MV-4-11 (cell line): ENCODE results near the gene NREP.

Experiments used
- DNase-seq: peaks from one replicate; lab custom pipeline; 2025; lab: John Stamatoyannopoulos, UW

The NREP gene

GRCh38 chr5:111756581-111757354 is at the start of gene NREP:
TSS of gene NREP (minus strand) at chr5:111757194. CDS start at chr5:111755772, 1,422 bp downstream.
- peak; percentile 53 for DNase-seq

GRCh38 chr5:111806753-111807152 is 49.8 kb upstream of the NREP start:
- no peak for DNase-seq

- DNase-seq = no peak
These were observed 49.2 kb upstream of the NREP start for GRCh38 chr5:111806156-111806555.

- no peak for DNase-seq
These were observed 48.1 kb upstream of the NREP start for GRCh38 chr5:111805071-111805470.

- no peak for DNase-seq
These were observed 43.4 kb upstream of the NREP start for GRCh38 chr5:111800351-111800750.

- DNase-seq = no peak
These were observed 38.1 kb upstream of the NREP start for GRCh38 chr5:111795142-111795541.

GRCh38 chr5:111792471-111793058 is 35.6 kb upstream of the NREP start:
- DNase-seq = no peak

GRCh38 chr5:111790295-111790694 is 33.3 kb upstream of the NREP start:
- no peak for DNase-seq

- no peak for DNase-seq
These were observed 30.0 kb upstream of the NREP start for GRCh38 chr5:111787006-111787405.

GRCh38 chr5:111784491-111785181 is 27.6 kb upstream of the NREP start:
- peak; percentile 68 for DNase-seq

GRCh38 chr5:111783537-111783936 is 26.5 kb upstream of the NREP start:
- DNase-seq = no peak

GRCh38 chr5:111782216-111782615 is 25.2 kb upstream of the NREP start:
- DNase-seq = no peak

- peak; percentile 75 for DNase-seq
These were observed 24.2 kb upstream of the NREP start for GRCh38 chr5:111781200-111781599.

- DNase-seq = peak; percentile 4
These were observed 22.9 kb upstream of the NREP start for GRCh38 chr5:111779922-111780292.

GRCh38 chr5:111779260-111779921 is 22.4 kb upstream of the NREP start:
- no peak for DNase-seq

- peak; percentile 88 for DNase-seq
These were observed 20.2 kb upstream of the NREP start for GRCh38 chr5:111776913-111777781.

- peak; percentile 85 for DNase-seq
These were observed 18.2 kb upstream of the NREP start for GRCh38 chr5:111775224-111775623.

- DNase-seq = peak; percentile 95
These were observed 17.5 kb upstream of the NREP start for GRCh38 chr5:111774525-111774924.

GRCh38 chr5:111772456-111773122 is 15.6 kb upstream of the NREP start:
- DNase-seq = no peak

- peak; percentile 59 for DNase-seq
These were observed 12.5 kb upstream of the NREP start for GRCh38 chr5:111769541-111769940.
